Pulmonary artery endothelial cell (primary cell): ENCODE results near the gene QSER1. TPM values are rescaled to one million over a fixed set of nuclear protein-coding genes. Genes with fewer than 3 reads are reported as not detected.

Experiments used
- total RNA-seq: library from RNA; depleted of rRNA; stranded (reverse); fragments of >200 nt; gene quantifications from 2 replicates; pipeline ENCODE4 v1.2.3, GENCODE V29; 2014

The QSER1 gene
- total RNA-seq, 1 donor from 2014 or later = 15.3 TPM

Other genes with a start within 250 kb of the QSER1 start
- gene CCDC73, start 98.1 kb upstream of the QSER1 start, total RNA-seq = not detected in 2 replicates
- 0.07 and 0.49 TPM in 2 replicates for gene PRRG4, start 62.9 kb upstream of the QSER1 start, total RNA-seq
- 0.13 and 0.35 TPM in 2 replicates for gene DEPDC7, start 123.1 kb downstream of the QSER1 start, total RNA-seq
- 13.4 and 14.8 TPM in 2 replicates for gene TCP11L1, start 146.8 kb downstream of the QSER1 start, total RNA-seq